Immature natural killer cell (primary cell): ENCODE data around the gene LRRC7. TPM values are rescaled to one million over a fixed set of nuclear protein-coding genes. Genes with fewer than 3 reads are reported as not detected.

Experiments used
- DNase-seq, 3 donors: peaks; one replicate each; pipeline ENCODE4 v3.0.0; 2022; ENCODE audit warnings: mixed read lengths in 1 of 3
- H3K27ac Mint-ChIP-seq, 6 donors: one replicate each; pipeline ENCODE4 v1.8.0; 2020; ENCODE audit warnings: mixed read lengths in 6 of 6, mild to moderate bottlenecking in 5 of 6, inconsistent platforms in 4 of 6, moderate library complexity in 3 of 6
- H3K27me3 Mint-ChIP-seq, 3 donors: one replicate each; pipeline ENCODE4 v1.8.0; 2020 to 2021; ENCODE audit warnings: low read depth in 3 of 3, mild to moderate bottlenecking in 3 of 3, mixed read lengths in 3 of 3, moderate library complexity in 3 of 3, inconsistent platforms in 1 of 3
- H3K36me3 Mint-ChIP-seq, 3 donors: one replicate each; pipeline ENCODE4 v1.8.0; 2020; ENCODE audit warnings: mixed read lengths in 3 of 3, inconsistent platforms in 2 of 3, mild to moderate bottlenecking in 2 of 3
- H3K4me1 Mint-ChIP-seq, 2 donors: one replicate each; pipeline ENCODE4 v1.8.0; 2020; ENCODE audit warnings: inconsistent platforms in 2 of 2, mild to moderate bottlenecking in 2 of 2, mixed read lengths in 2 of 2, moderate library complexity in 1 of 2
- H3K4me3 Mint-ChIP-seq, 5 donors: one replicate each; pipeline ENCODE4 v1.8.0; 2020; ENCODE audit warnings: mild to moderate bottlenecking in 5 of 5, mixed read lengths in 5 of 5, inconsistent platforms in 3 of 5, moderate library complexity in 3 of 5
- H3K9me3 Mint-ChIP-seq, 6 donors: one replicate each; pipeline ENCODE4 v1.8.0; 2020; ENCODE audit warnings: mild to moderate bottlenecking in 6 of 6, mixed read lengths in 6 of 6, inconsistent platforms in 4 of 6, moderate library complexity in 3 of 6
- polyA plus RNA-seq, 3 donors: library from polyadenylated mRNA; unstranded; fragments of 300-500 nt; fragmentation: Illumina TruSeq; gene quantifications; one replicate each; pipeline ENCODE4 v1.2.3, GENCODE V29; 2021

The LRRC7 gene
- polyA plus RNA-seq, 3 donors from 2014 or later = 0.36 TPM; not detected in 2

DNA sequence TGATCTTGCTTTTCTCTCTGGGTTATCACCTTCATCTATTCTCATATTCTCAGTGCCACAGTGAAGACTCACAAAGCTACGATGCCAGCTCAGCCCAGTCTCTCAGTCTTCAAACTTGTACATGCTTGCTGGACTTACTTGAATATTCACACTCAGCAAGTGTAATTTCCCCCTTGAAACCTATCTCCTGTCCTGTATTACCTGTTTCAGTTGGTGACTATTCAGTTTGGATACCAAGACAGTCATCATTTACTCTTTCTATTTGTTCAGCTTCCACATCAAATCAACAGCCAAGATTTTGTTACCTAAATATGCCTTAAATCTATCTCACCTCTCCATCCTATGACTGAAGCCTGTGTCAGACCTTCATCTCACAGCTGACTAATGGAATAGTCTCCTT lies 209.7 kb downstream of the LRRC7 start:
- H3K9me3 Mint-ChIP-seq = peaks cover 5 to 21% (median 10%) of the 10 kb centered on the region in 6 donors
- no peaks in the 10 kb centered on the region for H3K4me1 Mint-ChIP-seq
- no peak overlapping the region for H3K4me3 Mint-ChIP-seq
- H3K36me3 Mint-ChIP-seq = no peaks in the 10 kb centered on the region
- DNase-seq = no peak
- no peak overlapping the region for H3K27ac Mint-ChIP-seq
- peaks cover 2 to 6% (median 2%) of the 10 kb centered on the region in 3 donors for H3K27me3 Mint-ChIP-seq

DNA sequence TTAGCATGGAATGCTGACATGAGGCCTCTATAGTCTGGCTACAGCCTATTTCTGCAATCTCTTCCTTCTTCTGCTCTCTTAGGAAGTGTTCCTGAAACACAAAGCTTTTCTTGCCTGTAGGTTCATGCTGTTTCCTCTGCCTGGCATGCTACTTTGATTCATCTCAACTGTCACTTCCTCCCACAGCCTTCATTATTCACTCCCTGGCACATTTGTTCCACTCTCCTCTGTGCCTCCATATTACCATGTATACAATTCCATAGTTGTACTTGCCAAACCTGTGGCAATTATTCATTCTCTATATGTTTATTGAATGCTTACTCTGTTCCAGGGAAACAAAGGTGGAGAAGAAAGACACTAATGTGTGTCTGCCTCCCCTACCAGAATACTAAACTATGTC lies 210.2 kb downstream of the LRRC7 start:
- H3K4me3 Mint-ChIP-seq = no peak overlapping the region
- H3K27me3 Mint-ChIP-seq = peaks cover under 1 to 2% (median 2%) of the 10 kb centered on the region in 3 donors
- H3K4me1 Mint-ChIP-seq = no peaks in the 10 kb centered on the region
- H3K27ac Mint-ChIP-seq = no peak overlapping the region
- no peak for DNase-seq
- H3K36me3 Mint-ChIP-seq = no peaks in the 10 kb centered on the region
- peaks cover 3 to 23% (median 9%) of the 10 kb centered on the region in 6 donors for H3K9me3 Mint-ChIP-seq

- Mint-ChIP-seq H3K9me3 (peaks cover 3 to 27% (median 11%) of the 10 kb centered on the region in 6 donors), H3K4me3 (no peak overlapping the region), H3K36me3 (peaks cover 0 to 4% (median 0%) of the 10 kb centered on the region in 3 donors), H3K27ac (no peak overlapping the region), H3K4me1 (no peaks in the 10 kb centered on the region), H3K27me3 (peaks cover 0 to 2% (median 1%) of the 10 kb centered on the region in 3 donors)
- DNase-seq = no peak
Measured at GRCh38 chr1:69787151-69787550, 219.4 kb downstream of the LRRC7 start.

DNA sequence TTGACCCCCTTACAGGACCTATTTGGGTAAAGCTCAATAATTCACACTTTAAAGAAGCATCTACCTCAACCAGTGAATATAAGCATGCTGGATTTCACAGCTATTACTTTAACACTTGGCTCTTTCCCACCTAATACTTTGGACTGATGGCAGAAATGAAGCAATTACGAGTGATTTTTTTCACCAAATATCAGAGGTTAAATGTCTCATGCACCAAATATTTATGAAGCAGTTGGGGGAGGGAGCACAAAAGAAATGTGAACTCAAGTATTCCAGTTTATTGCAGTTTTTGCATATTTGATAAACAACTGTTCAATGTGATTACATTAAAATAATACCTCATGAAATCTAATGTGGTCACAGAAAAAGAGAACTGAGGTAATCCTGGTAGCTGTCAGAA lies 223.6 kb downstream of the LRRC7 start:
- no peak overlapping the region for H3K27ac Mint-ChIP-seq
- peaks cover 0 to 1% (median 0%) of the 10 kb centered on the region in 3 donors for H3K27me3 Mint-ChIP-seq
- H3K4me1 Mint-ChIP-seq = no peaks in the 10 kb centered on the region
- H3K4me3 Mint-ChIP-seq = no peak overlapping the region
- H3K36me3 Mint-ChIP-seq = peaks cover 0 to 4% (median 0%) of the 10 kb centered on the region in 3 donors
- H3K9me3 Mint-ChIP-seq = peaks cover 0 to 30% (median 18%) of the 10 kb centered on the region in 6 donors
- DNase-seq = no peak

DNA sequence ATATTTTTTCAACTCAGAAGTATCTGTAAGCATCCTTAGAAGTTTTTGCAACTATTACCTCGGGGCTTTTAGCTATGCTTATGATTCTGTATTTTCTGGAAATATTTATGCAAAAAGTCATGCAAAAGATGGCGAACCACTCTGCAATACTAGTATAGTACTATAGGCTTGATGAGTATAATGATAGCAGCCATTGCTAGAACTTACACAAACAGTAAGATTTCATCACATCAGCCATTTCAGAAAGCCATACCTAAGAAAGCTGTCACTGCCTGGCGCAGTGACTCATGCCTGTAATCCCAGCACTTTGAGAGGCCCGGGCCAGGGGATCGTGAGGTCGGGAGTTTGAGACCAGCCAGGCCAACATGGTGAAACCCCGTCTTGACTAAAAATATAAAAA lies 227.1 kb downstream of the LRRC7 start:
- Mint-ChIP-seq H3K27me3 (no peaks in the 10 kb centered on the region), H3K27ac (no peak overlapping the region), H3K9me3 (peaks cover 4 to 26% (median 16%) of the 10 kb centered on the region in 6 donors), H3K4me3 (no peak overlapping the region), H3K4me1 (no peaks in the 10 kb centered on the region), H3K36me3 (no peaks in the 10 kb centered on the region)
- no peak for DNase-seq

DNA sequence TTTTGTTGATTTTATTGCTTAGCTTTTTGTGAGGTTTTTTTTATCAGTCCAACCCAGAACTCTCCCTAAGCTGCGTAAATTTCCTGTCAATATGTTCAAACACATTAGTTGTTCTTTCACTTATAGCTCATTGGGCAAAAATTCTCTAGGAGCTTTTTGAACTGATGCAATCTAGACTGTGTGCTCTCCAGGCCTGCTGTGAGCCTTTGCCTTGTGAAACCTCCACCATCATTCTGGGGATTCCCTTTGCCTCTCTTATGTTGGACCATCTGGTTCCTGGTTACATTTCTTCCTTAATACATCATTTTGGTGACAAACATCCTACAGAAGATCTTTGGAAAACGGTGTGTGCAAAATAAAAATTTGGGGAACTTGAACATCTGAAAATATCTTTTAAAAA lies 247.2 kb downstream of the LRRC7 start:
- DNase-seq = no peak

GRCh38 chr1:69824932-69825331 lies 257.2 kb downstream of the LRRC7 start:
- Mint-ChIP-seq H3K9me3 (peaks cover 3 to 41% (median 29%) of the 10 kb centered on the region in 6 donors), H3K4me3 (no peak overlapping the region), H3K36me3 (no peaks in the 10 kb centered on the region), H3K4me1 (no peaks in the 10 kb centered on the region), H3K27ac (no peak overlapping the region), H3K27me3 (no peaks in the 10 kb centered on the region)
- no peak for DNase-seq

More for the DNA sequence above, 247.2 kb downstream of the LRRC7 start:
- Mint-ChIP-seq H3K36me3 (no peaks in the 10 kb centered on the region), H3K4me3 (no peak overlapping the region), H3K9me3 (peaks cover 7 to 53% (median 12%) of the 10 kb centered on the region in 6 donors), H3K4me1 (no peaks in the 10 kb centered on the region), H3K27ac (no peak overlapping the region), H3K27me3 (no peaks in the 10 kb centered on the region)

DNA sequence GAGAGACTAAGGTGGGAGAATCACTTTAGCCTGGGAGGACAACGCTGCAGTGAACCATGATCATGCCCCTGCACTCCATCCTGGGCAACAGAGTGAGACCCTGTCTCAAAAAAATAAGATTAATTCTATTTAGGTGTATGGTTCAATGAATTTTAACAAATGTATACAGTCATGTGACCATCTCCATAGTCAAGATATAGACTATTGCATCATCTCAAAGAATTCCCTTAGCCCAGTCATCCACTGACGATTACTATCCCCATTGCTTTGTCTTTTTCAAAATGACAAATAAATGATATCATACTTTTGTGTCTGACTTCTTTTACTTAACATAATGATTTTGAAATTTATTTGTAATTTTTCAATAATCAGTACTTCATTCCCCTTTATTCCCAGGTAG lies 260.0 kb downstream of the LRRC7 start:
- Mint-ChIP-seq H3K27me3 (no peaks in the 10 kb centered on the region), H3K4me1 (no peaks in the 10 kb centered on the region), H3K4me3 (no peak overlapping the region), H3K9me3 (peaks cover 3 to 32% (median 24%) of the 10 kb centered on the region in 6 donors), H3K27ac (no peak overlapping the region), H3K36me3 (no peaks in the 10 kb centered on the region)
- no peak for DNase-seq

DNA sequence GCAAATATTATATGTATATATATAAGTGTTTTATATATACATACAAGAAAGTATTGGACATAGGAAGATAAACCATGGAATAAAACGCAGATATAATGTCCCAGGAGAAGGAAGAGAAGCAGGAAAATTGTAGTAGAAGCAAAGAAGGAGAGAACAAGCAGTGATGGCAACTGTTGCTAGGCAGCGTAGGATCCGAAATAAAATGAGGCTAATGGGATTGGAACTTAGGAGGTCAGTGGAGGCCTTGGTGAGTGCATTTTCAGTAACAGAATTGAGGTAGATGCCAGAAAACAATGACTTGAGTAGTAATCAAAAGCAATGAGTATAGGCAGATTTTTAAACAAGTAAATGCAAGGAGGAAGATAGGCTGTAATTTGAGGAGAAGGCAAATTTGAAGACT lies 265.8 kb downstream of the LRRC7 start:
- no peak for DNase-seq
- Mint-ChIP-seq H3K27ac (no peak overlapping the region), H3K9me3 (peaks cover 0 to 17% (median 10%) of the 10 kb centered on the region in 6 donors), H3K4me3 (no peak overlapping the region), H3K4me1 (no peaks in the 10 kb centered on the region), H3K36me3 (no peaks in the 10 kb centered on the region), H3K27me3 (no peaks in the 10 kb centered on the region)

DNA sequence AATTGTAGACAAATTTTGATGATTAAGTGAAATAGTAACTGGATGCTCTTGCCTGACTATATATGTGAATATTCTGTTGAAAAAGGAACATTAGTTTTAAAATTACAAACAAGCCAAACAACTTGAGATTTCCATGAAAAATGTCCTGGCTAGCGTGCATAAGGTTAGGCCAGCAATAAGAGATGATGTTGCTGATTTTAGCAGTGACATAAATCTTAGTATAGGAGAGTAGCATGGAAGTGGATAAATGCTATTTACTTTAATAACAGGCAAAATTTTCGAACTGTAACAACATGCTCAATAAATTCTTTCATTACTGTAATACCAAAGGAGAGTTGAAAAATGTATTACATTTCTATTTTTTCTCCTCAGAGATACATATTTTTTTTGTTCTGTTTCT lies 266.6 kb downstream of the LRRC7 start:
- H3K4me1 Mint-ChIP-seq = no peaks in the 10 kb centered on the region
- H3K36me3 Mint-ChIP-seq = no peaks in the 10 kb centered on the region
- H3K9me3 Mint-ChIP-seq = peaks cover 0 to 21% (median 11%) of the 10 kb centered on the region in 6 donors
- no peak overlapping the region for H3K4me3 Mint-ChIP-seq
- no peaks in the 10 kb centered on the region for H3K27me3 Mint-ChIP-seq
- H3K27ac Mint-ChIP-seq = no peak overlapping the region
- DNase-seq = no peak

DNA sequence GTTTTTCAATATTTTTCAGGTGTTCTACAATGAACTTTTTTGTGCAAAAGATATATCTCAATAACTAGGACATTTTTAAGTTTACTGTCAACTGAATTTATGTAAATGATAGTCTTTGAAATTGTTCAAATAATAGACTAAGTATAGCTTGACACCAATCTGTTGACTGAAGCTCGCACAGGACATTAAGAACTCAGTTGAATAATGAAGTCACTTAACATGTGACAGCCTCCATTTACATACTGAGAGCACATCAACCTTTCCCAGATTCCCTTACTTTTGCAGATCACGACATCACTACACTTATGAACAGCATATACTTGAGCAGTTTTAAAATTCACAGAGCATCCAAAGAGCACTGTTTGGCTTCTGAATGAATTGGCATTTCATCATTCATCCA lies 268.2 kb downstream of the LRRC7 start:
- no peaks in the 10 kb centered on the region for H3K27me3 Mint-ChIP-seq
- DNase-seq = no peak
- no peak overlapping the region for H3K4me3 Mint-ChIP-seq
- H3K36me3 Mint-ChIP-seq = no peaks in the 10 kb centered on the region
- peaks cover 0 to 26% (median 13%) of the 10 kb centered on the region in 6 donors for H3K9me3 Mint-ChIP-seq
- no peak overlapping the region for H3K27ac Mint-ChIP-seq
- H3K4me1 Mint-ChIP-seq = no peaks in the 10 kb centered on the region

DNA sequence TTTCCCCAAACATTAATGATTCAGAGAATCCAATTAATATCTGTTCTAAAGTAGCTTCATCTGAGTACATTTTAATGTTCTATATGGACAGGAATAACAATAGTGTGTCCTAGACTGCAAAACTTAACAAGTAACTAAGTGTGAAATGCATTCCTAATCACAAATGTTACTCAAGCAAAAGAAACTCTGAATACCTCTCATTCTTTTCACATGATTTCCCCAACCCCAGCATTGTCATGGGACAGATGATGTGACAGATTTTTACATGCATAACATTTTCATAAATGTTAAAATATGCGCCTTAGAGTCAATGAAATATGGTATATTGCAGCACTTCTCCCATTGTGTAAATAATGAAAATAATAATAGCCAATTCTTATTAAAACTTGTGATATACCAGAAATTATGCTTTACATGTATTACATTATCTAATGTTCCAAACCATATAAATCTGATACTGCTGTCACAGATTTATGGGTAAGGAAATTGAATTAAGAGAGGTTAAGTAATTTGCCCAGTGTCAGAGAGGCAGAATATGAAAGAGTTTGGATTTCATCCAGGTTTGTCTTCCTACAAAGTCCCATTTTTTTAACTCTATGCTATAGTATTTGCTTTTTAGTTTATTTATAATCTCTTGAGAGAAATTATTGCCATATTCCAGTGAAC lies 269.4 kb downstream of the LRRC7 start:
- H3K4me3 Mint-ChIP-seq = no peak overlapping the region
- H3K27me3 Mint-ChIP-seq = no peaks in the 10 kb centered on the region
- H3K9me3 Mint-ChIP-seq = peaks cover 0 to 32% (median 8%) of the 10 kb centered on the region in 6 donors
- H3K4me1 Mint-ChIP-seq = no peaks in the 10 kb centered on the region
- DNase-seq = no peak
- no peaks in the 10 kb centered on the region for H3K36me3 Mint-ChIP-seq
- no peak overlapping the region for H3K27ac Mint-ChIP-seq

DNA sequence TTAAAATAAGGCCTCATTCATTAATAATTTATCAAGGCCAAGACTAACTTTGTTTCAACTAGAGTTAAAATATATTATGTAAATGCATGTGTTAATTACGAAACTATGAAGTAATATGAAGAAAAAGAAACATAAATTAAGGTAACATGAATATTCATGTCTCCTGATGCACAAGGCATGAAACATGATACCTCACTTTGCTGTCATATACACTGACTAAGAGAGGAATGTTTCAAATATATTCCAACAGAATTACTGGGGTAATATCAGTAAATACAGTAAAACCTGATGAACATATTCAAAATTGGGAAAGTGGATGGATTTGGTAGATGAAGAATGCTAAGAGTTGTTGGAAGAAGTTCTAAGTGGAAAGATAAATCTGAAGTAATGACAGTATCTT lies 274.6 kb downstream of the LRRC7 start:
- peaks cover 0 to 23% (median 12%) of the 10 kb centered on the region in 6 donors for H3K9me3 Mint-ChIP-seq
- no peak overlapping the region for H3K27ac Mint-ChIP-seq
- no peaks in the 10 kb centered on the region for H3K36me3 Mint-ChIP-seq
- peaks cover 0 to under 1% (median 0%) of the 10 kb centered on the region in 3 donors for H3K27me3 Mint-ChIP-seq
- no peak overlapping the region for H3K4me3 Mint-ChIP-seq
- no peaks in the 10 kb centered on the region for H3K4me1 Mint-ChIP-seq
- DNase-seq = no peak

DNA sequence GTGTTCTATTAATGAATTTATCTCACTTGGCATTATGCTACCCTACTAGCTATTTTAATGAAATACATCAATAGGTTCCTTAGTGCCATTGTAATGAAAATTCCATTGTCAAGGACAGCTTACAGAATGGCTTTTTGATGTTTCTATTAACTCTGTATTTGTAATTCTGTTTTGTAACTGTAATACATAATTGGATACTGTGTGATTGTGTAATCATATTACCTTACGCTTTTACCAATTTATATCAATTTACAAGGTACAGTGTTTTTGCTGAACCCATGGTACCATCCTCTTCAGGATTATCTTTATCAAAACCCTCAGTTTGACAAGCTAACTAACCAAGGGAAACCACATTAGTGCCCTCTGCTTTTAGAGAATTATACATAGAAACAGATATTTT lies 277.9 kb downstream of the LRRC7 start:
- H3K4me3 Mint-ChIP-seq = no peak overlapping the region
- peaks cover 0 to 1% (median 0%) of the 10 kb centered on the region in 3 donors for H3K27me3 Mint-ChIP-seq
- no peaks in the 10 kb centered on the region for H3K4me1 Mint-ChIP-seq
- no peak overlapping the region for H3K27ac Mint-ChIP-seq
- DNase-seq = no peak
- peaks cover 3 to 27% (median 15%) of the 10 kb centered on the region in 6 donors for H3K9me3 Mint-ChIP-seq
- H3K36me3 Mint-ChIP-seq = no peaks in the 10 kb centered on the region

DNA sequence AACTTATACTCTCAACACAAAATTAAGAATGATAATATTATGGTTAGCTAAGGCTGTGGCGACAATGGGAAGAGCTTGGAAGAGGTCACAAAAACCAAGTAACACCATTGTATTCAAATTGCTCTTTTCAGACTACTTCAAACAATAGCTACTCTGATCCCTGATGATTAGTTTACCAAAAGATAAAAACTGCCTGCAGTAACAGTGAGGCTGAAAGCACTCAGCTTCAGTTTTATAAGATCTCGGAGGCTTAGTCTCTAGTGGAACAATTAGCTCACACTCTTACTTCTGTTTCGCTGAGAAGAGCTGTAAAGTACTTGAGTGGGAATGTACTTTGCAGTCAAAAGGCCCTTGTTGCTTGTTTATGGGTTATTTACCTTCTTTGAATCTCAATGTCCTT lies 278.5 kb downstream of the LRRC7 start:
- H3K36me3 Mint-ChIP-seq = no peaks in the 10 kb centered on the region
- H3K4me1 Mint-ChIP-seq = no peaks in the 10 kb centered on the region
- peaks cover 3 to 22% (median 13%) of the 10 kb centered on the region in 6 donors for H3K9me3 Mint-ChIP-seq
- DNase-seq = no peak
- no peak overlapping the region for H3K4me3 Mint-ChIP-seq
- peaks cover 0 to 1% (median 0%) of the 10 kb centered on the region in 3 donors for H3K27me3 Mint-ChIP-seq
- H3K27ac Mint-ChIP-seq = no peak overlapping the region
